HG03342 (cell line): ENCODE results near the gene IREB2.

Experiments used
- ATAC-seq: cut with Tn5 transposase; IDR thresholded peaks from one replicate; pipeline ENCODE4 v1.9.1; 2021; ENCODE audit warnings: mild to moderate bottlenecking, moderate library complexity; ENCODE audit not compliant: unreplicated experiment

Gene IREB2

GRCh38 chr15:78540871-78541743 is 103.1 kb downstream of the IREB2 start:
- no peak for ATAC-seq

- ATAC-seq = no peak
Observed at GRCh38 chr15:78541744-78542034, 103.7 kb downstream of the IREB2 start.

- ATAC-seq = no peak
Observed at GRCh38 chr15:78542647-78543046, 104.6 kb downstream of the IREB2 start.

GRCh38 chr15:78550194-78550593 is 112.2 kb downstream of the IREB2 start:
- ATAC-seq = no peak

GRCh38 chr15:78550815-78551214 is 112.8 kb downstream of the IREB2 start:
- ATAC-seq = no peak
